GM23338 (cell line): ENCODE measurements around the gene GHSR.

Source experiments
- CREB1 ChIP-seq: fragments of 250-450 bp; sonication (Bioruptor Pico); IDR thresholded peaks from 2 replicates; pipeline ENCODE4 v1.5.0; 2020; ENCODE audit warnings: low read depth, mild to moderate bottlenecking, moderate library complexity
- EZH2 ChIP-seq: fragments of 200-600 bp; sonication (generic); IDR thresholded peaks from one replicate; pipeline ENCODE4 v1.8.0; 2017; ENCODE audit warnings: antibody characterized with exemption, mild to moderate bottlenecking, low read depth; ENCODE audit not compliant: unreplicated experiment
- EZH2phosphoT487 ChIP-seq: fragments of 200-600 bp; sonication (generic); IDR thresholded peaks from one replicate; pipeline ENCODE4 v1.8.1; 2018; ENCODE audit warnings: antibody characterized with exemption; ENCODE audit not compliant: unreplicated experiment
- NANOG ChIP-seq: IDR thresholded peaks from 2 replicates; pipeline ENCODE4 v1.6.1; 2016; ENCODE audit warnings: antibody characterized with exemption, borderline replicate concordance
- POLR2AphosphoS5 ChIP-seq: IDR thresholded peaks from 2 replicates; pipeline ENCODE4 v1.6.1; 2016; ENCODE audit warnings: antibody characterized with exemption, low read depth
- ZNF114 ChIP-seq: fragments of 250-450 bp; sonication (Bioruptor Pico); IDR thresholded peaks from 2 replicates; pipeline ENCODE4 v1.5.0; 2020; ENCODE audit warnings: mild to moderate bottlenecking, moderate library complexity
- TF ChIP-seq, protein P1 (sequence below), 2 experiments: fragments of 200-600 bp in 1 of 2; sonication (generic) in 1 of 2; conservative IDR thresholded peaks; 2 replicates each; pipeline versions ENCODE4 v1.5.1 to v1.6.1; 2016 to 2017; ENCODE audit warnings: antibody characterized with exemption in 2 of 2, low read depth in 2 of 2, mild to moderate bottlenecking in 2 of 2, moderate library complexity in 1 of 2
- TF ChIP-seq, protein P2 (sequence below): IDR thresholded peaks from one replicate; pipeline ENCODE4 v1.6.1; 2018; ENCODE audit warnings: antibody characterized with exemption; ENCODE audit not compliant: unreplicated experiment

DNA sequence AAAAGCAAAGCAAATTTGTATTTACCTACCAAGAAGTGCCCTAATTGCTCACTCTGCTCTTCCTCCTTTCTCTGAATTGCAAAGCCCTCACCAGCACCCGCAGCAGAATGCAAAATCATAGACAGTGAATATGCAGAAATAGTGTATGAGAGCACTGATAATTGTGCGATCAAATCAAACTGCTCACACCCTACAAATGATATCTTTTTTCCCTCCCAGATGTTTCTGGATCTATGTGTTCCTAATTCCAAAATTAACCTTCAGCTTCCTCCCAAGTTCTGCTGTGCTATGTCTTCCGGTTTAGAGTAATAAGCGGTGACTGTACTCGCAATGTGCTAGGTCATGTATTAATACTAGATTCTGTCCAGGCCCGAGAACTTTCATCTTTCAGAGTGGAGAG, 3.4 kb downstream of the GHSR start:
- no peak for TF ChIP-seq POLR2AphosphoS5
- TF ChIP-seq, protein P1, sequence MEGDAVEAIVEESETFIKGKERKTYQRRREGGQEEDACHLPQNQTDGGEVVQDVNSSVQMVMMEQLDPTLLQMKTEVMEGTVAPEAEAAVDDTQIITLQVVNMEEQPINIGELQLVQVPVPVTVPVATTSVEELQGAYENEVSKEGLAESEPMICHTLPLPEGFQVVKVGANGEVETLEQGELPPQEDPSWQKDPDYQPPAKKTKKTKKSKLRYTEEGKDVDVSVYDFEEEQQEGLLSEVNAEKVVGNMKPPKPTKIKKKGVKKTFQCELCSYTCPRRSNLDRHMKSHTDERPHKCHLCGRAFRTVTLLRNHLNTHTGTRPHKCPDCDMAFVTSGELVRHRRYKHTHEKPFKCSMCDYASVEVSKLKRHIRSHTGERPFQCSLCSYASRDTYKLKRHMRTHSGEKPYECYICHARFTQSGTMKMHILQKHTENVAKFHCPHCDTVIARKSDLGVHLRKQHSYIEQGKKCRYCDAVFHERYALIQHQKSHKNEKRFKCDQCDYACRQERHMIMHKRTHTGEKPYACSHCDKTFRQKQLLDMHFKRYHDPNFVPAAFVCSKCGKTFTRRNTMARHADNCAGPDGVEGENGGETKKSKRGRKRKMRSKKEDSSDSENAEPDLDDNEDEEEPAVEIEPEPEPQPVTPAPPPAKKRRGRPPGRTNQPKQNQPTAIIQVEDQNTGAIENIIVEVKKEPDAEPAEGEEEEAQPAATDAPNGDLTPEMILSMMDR (conservative IDR thresholded peaks at IDR 0.05; ENCODE audit: low read depth in 2 of 2) = no peak
- TF ChIP-seq CREB1 (CRISPR knock-in tag) = no peak
- TF ChIP-seq, protein P2, sequence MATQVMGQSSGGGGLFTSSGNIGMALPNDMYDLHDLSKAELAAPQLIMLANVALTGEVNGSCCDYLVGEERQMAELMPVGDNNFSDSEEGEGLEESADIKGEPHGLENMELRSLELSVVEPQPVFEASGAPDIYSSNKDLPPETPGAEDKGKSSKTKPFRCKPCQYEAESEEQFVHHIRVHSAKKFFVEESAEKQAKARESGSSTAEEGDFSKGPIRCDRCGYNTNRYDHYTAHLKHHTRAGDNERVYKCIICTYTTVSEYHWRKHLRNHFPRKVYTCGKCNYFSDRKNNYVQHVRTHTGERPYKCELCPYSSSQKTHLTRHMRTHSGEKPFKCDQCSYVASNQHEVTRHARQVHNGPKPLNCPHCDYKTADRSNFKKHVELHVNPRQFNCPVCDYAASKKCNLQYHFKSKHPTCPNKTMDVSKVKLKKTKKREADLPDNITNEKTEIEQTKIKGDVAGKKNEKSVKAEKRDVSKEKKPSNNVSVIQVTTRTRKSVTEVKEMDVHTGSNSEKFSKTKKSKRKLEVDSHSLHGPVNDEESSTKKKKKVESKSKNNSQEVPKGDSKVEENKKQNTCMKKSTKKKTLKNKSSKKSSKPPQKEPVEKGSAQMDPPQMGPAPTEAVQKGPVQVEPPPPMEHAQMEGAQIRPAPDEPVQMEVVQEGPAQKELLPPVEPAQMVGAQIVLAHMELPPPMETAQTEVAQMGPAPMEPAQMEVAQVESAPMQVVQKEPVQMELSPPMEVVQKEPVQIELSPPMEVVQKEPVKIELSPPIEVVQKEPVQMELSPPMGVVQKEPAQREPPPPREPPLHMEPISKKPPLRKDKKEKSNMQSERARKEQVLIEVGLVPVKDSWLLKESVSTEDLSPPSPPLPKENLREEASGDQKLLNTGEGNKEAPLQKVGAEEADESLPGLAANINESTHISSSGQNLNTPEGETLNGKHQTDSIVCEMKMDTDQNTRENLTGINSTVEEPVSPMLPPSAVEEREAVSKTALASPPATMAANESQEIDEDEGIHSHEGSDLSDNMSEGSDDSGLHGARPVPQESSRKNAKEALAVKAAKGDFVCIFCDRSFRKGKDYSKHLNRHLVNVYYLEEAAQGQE = no peak
- no peak for TF ChIP-seq EZH2
- no peak for TF ChIP-seq ZNF114 (CRISPR knock-in tag)
- no peak for TF ChIP-seq EZH2phosphoT487
- no peak for TF ChIP-seq NANOG
